GM10266 (cell line): ENCODE data around the gene NCS1.
"Not testable (repeated sequence)": the region's sequence is repeated elsewhere in the genome, so short reads cannot be mapped to it uniquely, and the experiment has no call there.

Source experiments
- DNase-seq: peaks from one replicate; pipeline ENCODE4 v3.0.0; 2012; ENCODE audit errors: extremely low spot score
- CTCF ChIP-seq: IDR thresholded peaks from 2 replicates; pipeline ENCODE4 v1.5.1; 2012; ENCODE audit warnings: mild to moderate bottlenecking, low read depth; ENCODE audit not compliant: control insufficient read depth, insufficient read depth; ENCODE audit errors: missing control alignments

Gene NCS1

DNA sequence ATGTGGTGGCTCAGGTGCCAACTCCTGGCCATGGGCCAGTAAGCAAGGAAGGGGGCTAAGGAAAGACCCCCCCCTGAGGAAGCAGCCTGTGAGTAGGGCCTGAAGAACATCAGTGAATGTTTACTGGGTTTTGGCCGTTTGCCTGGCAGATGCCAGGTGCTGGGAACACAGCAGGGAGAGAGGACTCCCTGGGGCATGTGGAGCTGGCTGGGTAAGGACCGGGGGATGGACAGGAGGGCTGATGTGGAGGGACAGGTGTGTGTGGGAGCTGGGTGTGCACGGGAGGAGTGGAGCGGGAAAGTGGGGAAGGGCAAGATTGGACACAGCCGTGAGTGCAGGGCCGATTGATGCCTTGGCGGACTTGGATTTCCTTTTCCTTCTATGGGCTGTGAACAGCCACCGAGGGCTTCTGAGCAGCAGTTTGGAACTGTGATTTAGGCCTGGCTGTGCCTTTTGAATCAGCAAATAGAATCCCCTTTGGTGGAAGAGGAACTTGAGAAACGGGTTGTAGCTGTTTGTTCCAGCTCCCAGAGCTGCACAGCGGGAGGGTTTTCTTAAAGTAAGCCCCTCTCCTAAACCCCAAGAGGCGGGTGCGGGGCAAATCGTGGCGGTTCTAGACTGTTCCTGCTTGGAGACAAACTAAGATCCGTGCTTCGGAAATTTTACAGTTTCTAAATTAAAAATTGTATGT is 96.5 kb downstream of the NCS1 start:
- DNase-seq: no peak
- no peak for TF ChIP-seq CTCF

DNA sequence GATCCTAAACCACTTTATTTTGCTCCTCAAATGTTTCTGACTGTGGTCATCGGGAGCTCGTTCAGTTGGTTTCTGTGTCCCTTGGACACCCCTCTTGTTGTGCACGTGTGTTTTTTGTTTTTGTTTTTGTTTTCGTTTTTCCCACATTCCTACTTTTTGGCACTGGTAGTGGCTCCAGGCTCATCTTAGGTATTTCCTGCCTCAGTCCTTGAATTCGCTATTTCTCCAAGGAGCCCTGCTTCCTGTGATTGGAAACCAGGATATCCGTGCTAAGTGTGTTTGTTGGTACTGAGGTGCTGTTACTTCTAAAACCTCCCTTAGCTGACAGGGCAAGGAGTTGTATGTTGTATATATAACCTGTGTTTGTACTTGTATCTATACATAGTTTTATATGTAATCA is 99.3 kb downstream of the NCS1 start:
- no peak for TF ChIP-seq CTCF
- no peak for DNase-seq

- no peak for TF ChIP-seq CTCF
- DNase-seq: no peak
Observed at GRCh38 chr9:130275156-130275555, 103.0 kb downstream of the NCS1 start.

DNA sequence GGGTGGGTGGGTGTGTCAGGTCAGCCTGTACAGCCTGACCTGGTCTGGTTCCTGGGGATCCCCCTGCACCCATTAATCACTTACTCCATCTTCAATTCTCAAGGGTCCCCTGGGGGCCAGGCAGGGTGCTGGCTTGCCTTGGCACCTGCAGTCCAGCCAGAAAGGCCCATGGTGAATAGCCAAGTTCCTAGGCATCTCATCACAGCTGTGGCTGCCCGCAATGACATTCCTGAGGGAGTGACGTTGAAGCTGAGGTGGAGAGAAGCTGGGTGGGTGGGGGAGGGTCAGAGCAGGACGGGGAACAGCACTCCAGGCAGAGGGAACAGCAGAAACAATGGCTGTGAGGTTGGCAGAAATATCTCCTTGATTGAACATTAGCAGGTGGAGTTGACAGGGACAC is 103.9 kb downstream of the NCS1 start:
- no peak for DNase-seq
- TF ChIP-seq CTCF: no peak

DNA sequence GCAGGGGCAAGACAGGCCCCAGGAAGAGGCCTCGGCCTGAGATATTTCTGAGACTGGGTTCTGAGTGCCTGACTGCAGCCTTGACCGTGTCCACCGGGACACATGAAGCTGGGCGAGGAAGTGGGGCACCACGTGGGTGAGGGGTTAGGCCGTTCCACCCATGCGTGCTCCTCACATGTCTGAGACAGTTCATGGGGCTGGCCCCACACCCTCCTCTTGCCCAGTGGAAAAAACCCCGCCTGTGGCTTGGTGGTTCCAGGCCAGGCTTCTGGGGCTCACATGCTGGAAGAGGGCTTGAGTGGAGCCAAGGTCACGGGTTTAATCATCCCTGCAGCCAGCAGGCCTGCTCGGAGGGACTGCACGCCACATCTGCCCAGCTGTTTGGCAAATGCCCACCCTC is 104.8 kb downstream of the NCS1 start:
- no peak for TF ChIP-seq CTCF
- DNase-seq: no peak

DNA sequence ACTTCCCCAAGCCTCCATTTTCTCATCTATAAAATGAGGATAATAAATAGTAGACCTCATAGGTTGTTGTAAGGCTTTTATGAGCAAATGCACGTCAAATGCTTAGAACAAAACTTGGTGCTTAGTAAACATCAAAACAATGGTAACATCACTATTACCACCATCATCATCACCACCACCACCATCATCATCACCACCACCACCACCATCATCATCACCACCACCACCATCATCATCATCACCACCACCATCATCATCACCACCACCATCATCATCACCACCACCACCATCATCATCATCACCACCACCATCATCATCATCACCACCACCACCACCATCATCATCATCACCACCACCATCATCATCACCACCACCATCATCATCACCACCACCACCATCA is 105.3 kb downstream of the NCS1 start:
- not testable (repeated sequence) for DNase-seq

GRCh38 chr9:130283539-130284248 is 111.5 kb downstream of the NCS1 start:
- no peak for DNase-seq

More at GRCh38 chr9:130283539-130284248, 111.5 kb downstream of the NCS1 start:
- no peak for TF ChIP-seq CTCF
